ENCODE measurements around the gene NUP210.

NUP210 gene

DNA sequence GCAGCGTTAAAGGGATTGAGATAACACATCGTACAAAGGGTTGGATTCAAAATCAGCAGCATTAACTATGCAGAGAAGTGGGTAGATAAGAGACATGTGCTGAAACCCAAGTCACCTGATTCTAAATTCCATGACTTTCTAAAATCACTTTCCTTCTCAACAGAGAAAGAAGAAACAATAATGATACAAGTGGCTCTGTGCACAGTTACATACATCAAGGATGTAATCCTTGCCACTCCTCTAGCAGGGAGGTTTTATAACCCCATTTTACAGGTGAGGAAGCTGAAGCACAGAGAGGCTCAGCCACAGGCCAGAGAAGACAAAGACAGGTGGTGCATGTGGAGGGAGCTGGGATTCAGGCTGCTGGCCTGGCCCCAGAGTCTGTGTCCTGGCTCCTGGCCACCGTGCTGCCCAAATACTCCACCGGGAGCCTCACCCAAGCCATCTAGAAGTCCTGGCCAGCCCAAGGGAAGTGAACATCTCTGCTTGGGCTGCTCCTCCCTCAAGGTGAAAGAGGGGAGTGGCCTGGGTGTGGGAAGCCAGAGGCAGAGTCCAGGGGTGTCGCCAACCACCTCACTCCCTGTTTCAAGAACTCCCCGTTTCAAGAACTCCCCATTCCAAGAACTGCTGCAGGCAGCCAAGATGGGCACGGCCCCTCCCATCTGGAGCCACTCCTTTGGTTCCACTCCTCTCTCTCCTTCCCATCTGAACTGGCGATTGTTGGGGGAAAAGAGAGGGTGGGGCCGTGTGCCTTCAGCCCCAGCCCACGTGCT, 147.1 kb downstream of the NUP210 start:
- DNase-seq: no peak

- DNase-seq: no peak
Observed at GRCh38 chr3:13269711-13270378, 150.3 kb downstream of the NUP210 start.

DNA sequence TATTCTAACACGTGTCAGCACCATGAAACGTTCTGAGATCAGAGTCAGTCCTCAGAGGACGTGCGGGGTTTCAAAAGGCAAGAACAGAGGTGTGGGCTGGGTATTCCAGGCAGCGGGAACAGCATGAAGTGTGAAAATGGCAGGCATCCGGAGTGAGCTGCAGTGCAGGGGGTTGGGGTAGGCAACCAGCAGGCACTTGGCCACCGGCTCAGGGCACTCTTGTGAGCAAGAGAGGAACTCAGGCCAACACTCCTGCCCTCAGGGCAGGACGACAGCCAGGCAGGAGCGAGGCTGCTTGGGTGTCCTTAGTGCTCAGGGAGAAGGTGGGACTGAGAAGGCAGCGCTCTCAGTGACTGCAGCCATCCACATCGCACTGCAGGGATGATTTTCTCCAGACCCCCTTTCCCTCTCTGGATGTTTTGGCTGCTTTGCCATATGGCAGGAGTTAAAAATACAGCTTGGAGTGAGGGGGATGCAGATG, 151.1 kb downstream of the NUP210 start:
- no peak for DNase-seq

GRCh38 chr3:13268120-13268519, 152.0 kb downstream of the NUP210 start:
- DNase-seq: no peak

- DNase-seq: no peak
Observed at GRCh38 chr3:13266651-13267362, 153.3 kb downstream of the NUP210 start.

All from NCI-H526 (cell line).